ENCODE measurements around the gene GABRB1.

GABRB1 gene

GRCh38 chr4:47406408-47406807 lies 375.0 kb downstream of the GABRB1 start:
- DNase-seq = no peak

GRCh38 chr4:47410271-47410670 lies 378.9 kb downstream of the GABRB1 start:
- no peak for DNase-seq

- DNase-seq = no peak
These were observed 382.2 kb downstream of the GABRB1 start for GRCh38 chr4:47413521-47413920.

- no peak for DNase-seq
These were observed 384.4 kb downstream of the GABRB1 start for GRCh38 chr4:47415719-47416118.

- no peak for DNase-seq
These were observed 386.8 kb downstream of the GABRB1 start for GRCh38 chr4:47418147-47418546.

DNA sequence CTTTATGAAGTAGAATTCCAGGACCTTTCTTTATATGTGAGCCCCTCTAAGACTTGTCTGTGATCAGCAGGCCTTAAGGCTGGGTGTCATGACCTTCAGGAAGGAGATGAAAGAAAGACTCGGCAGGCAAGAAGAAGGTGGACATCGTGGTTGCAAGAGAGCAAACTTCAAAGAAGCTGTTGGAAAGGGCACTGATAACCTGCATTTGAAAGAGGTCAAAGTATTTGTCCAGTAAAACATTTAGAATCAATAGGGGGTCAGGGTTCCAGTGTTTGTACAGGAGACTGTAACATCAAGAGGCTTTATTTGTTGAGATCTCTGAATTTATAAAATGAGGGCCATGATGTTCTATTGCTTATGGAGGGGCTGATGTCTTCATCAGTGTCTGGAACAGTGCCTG lies 387.9 kb downstream of the GABRB1 start:
- DNase-seq = no peak

GRCh38 chr4:47425628-47426027 lies 394.3 kb downstream of the GABRB1 start:
- no peak for DNase-seq

DNA sequence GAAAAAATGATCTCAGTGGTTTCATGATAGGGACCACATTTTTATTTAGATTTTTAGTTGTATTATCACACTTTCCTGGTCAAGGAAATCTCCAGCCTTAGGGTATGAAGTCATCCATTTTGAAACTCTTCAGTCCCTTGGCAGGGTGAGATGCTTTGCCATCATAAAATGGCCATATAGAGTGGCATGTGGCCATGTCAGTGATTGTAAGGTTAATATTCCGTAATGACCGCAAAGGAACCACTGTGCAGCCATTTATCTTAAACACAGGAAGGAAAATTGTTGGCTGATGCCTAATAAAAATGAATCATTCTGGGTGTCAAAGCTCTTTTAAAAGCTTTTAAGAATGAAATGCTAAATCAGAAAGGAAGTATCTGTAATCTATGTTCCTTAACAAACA lies 396.6 kb downstream of the GABRB1 start:
- no peak for DNase-seq

DNA sequence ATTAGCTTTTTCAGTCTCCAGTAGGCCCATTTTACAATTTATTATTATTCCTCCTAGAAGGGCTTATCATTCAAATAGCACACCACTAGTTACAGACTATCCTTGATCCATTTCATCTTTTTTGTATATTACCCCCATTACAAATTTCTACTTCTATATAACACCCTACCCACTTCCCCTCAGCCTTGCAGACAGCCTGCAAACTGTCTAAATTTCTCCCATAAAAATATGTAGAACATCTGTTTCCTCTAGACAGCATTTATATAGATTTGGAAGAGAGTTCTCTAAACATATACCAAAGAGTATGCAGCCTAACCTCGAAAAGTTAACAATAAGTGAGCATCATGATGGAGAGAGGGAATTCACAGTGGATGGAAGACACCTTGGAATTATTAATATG lies 401.4 kb downstream of the GABRB1 start:
- DNase-seq = no peak

DNA sequence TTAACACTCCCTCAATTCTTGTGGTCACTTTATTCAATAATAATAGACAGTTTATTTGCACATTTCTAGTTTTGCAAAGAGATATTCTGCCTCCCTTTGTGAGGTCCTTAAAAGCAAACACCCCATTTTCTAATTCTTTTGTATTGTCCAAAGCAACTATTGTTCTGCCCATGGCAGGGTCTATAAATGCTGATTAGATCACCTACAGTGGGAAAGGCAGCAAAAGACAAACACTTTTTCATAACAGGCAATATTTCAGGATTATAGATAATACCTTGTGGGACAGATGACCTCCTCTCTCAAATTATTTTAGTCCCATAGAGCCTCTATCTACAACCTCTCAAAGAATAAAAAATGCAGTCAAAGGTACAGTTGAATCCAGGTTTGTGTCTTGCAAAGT lies 403.6 kb downstream of the GABRB1 start:
- no peak for DNase-seq

- DNase-seq = no peak
These were observed 411.6 kb downstream of the GABRB1 start for GRCh38 chr4:47442980-47443379.

GRCh38 chr4:47444031-47444430 lies 412.7 kb downstream of the GABRB1 start:
- no peak for DNase-seq

DNA sequence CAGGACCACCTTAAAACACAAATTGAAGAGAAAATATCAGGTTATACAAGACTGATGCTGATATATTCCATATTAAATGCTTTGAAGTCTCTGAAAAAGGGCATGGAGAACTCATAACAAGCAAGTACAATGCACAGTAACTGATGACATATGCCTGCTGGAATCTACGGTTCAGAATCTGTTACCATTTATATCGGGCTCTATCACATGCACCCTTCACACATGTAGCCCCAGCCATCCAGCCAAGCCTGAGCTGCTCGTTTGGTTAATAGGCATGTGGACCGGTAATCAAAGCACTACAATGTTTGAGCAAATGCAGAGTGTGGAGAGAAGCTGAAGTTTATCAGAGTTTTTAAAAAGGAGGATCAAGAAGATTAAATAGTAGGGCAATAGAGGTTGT lies 420.3 kb downstream of the GABRB1 start:
- no peak for DNase-seq

DNA sequence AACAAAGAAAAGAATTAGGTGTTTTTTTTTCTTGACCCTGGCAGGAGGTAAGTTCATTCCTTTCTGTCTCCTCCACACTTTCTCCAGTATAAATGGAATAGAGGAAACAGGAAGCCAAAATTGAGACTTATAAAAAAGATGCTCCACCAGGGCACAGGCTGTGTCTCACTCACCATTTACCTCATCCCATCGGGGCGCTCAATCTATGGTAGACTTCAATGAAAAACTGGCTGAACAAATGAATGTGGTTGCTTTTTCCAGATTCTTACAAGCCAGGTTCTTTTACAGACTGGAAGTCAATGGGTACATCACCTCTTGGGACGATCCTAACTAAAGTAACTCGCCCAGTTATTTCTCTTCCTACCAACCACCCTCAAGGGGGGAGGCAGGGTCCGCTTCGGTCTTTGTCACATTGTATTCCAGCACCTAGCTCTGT lies 431.4 kb downstream of the GABRB1 start:
- DNase-seq = no peak

DNA sequence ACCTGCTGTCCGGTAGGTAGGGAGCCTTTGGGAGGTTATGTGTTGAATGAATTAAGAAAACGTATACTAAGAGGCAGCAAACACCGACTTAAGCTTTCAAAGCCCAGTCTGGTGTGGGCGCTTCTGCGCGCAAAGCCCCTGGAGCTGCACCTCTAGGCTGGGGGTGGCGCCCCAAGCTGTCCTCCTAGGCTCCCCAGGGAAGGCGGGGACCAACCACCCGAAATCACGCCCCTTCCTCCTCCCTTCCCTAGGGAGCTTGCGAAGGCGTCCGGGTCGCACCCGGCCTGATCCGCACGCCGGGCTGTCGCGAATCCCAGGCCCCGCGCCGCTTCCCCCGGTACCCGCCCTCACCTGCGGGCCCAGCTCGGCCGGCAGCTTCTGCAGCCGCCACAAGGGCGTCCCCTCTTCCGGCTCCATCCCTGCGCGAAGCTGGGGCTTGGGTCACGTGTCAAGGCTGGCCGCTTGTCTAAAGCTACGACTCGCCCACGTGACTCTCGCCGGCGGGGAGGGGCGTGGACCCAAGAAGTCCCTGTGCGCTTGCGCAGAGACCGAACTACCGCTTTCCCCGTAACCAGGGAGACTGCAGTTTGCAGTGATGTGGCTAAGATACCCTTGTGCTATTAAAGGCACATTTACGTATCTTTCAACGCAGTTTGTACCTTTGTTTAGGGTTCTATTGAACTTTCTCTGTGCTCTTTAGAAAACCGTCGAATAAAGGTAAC lies 432.0 kb downstream of the GABRB1 start, which contains the start of gene COMMD8:
COMMD8 (minus strand) TSS at position 468 of the 722 bp plus-strand sequence; CDS start at position 417, 51 bp downstream.
- peak; percentile 97 for DNase-seq

DNA sequence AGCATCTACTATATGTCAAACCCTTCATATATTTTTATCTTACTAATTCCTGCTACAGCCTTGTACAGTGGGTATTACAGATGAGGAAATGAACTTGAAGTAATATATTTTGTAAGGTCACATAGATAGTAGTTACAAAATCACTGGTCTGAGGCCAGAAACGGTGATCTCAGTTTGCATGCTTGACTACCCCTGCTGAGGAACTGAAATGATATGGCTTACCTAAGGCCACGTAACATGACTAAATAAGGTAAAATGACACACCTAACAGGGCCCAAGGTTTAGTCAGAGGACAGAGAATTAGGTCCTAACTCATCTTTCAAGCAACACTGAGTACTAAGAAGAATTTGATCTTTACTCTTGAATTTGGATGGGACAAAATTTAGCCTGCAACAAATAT lies 433.6 kb downstream of the GABRB1 start:
- DNase-seq = no peak

DNA sequence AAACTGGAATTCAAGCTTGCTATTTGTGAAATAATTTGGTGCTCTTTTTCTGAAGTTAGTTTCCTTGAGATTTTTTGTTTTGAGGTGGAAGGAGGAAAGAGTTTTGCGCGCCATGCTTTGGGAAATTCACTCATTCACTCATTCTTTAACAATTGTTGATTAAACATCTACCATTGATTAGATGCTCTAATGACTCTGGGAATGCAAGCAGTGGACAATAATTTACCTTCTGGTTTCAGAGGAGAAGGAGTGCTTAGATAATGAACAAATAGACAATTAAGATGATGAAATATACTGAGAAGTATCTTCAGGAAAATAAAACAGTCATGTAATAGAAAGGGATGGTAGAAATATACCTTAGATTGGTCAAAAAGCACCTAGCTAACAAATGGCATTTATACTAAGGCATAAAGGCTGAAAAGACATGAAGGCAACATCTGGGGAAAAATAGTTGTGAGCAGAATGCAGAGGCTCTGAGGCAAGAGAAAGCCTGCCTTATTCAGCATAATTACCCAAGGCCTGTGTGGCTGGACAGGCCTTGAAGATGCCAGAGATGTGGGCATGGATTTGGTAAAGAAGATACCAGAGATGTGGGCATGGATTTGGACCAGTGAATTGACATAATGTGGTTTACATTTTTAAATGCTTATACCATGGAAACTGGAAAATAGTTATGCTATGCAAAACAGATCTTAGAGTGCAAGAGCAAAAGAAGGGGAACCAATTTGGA lies 434.9 kb downstream of the GABRB1 start:
- no peak for DNase-seq

DNA sequence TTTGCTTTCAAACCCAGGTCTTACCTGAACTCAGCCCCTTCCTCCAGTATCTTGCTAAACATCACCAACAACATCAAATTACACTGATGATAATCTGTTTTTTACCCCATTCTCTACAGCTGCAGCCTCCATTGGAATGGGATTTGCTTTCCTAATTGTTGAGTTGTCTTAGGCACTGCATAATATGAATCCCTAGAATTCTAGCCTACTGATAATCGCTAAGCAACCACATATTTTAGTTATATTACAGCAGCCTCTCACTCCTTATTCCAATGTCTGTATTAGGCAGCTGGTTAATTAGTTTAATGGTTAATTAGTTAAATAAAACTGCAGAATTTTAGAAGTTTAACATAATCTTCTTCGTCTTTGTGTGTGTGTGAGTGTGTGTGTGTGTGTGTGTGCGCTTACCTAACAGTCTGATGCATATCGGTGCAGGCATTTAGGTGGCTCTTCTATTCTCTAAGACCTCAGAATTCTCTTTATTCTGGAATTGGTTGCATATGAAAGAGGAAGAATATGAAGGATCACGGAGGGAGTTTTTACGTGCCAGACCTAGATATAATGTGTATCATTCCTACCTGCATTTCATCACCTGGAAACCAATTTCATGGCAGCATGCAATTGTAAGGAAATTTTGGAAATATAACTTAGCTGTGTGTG lies 437.5 kb downstream of the GABRB1 start:
- no peak for DNase-seq

DNA sequence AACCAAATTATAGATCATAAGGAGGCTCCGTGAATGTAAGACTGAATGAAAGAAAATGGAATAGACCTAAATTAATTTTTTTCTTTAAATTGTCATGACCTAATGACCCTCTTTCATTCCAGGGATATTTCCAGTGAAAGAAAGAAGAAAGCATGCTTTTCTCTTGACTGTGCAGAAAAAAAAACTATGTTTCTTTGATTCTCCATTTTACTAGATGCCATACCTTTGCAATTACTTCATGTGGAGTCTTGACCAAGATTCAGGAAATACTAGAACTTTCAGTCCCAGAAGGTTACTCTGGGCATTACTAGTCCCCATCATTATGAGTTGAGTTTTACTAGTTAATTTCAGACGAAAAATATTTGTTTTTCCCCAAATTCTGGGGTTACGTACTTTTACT lies 438.6 kb downstream of the GABRB1 start:
- DNase-seq = no peak

- no peak for DNase-seq
These were observed 439.7 kb downstream of the GABRB1 start for GRCh38 chr4:47471064-47471463.

DNA sequence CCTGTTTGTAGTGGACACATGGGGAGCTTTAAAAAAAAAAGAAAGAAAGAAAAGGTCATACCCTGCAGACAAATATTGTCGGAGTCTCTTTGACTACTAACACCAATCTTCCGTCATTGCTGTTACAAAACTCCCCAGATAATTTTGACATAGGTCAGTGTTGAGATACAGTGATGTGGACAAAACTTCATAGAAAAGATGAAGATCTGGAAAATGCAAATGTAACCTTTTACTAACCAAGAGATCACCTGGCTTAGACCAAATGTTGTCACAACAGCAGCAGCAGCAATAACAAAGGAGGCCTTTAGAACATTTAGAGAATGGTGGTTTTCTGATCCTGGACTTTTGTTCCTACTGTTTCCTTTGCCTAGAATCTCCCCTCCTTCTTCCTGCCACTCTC lies 440.2 kb downstream of the GABRB1 start:
- no peak for DNase-seq

DNA sequence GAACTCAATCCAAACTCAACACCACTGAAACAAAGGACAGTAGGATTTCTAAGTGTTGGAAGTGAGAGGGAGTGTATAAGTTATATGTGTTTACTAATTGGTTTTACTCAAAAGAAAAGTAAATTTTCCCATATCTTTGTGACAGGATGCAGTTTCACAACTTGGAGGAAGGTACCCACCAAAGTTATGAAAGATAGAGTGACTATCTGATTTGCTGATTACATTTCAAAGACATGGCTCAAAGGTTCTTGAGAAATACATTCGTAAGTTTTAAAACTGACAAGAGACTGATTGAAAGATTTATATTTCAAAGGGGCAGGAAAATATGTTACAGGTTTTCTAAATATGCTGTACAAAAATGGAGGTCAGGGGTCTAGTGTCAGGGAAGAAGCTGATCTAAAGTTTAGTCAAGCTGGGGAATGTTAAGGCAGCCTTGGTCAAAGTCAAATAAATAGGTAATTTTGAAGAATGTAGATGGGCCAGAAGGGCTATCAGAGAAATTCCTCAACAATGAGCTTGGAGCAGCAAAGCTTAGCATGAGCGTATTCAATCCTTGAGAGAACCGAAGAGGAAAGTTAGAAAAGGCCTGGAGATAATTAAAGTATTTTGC lies 441.9 kb downstream of the GABRB1 start:
- no peak for DNase-seq

DNA sequence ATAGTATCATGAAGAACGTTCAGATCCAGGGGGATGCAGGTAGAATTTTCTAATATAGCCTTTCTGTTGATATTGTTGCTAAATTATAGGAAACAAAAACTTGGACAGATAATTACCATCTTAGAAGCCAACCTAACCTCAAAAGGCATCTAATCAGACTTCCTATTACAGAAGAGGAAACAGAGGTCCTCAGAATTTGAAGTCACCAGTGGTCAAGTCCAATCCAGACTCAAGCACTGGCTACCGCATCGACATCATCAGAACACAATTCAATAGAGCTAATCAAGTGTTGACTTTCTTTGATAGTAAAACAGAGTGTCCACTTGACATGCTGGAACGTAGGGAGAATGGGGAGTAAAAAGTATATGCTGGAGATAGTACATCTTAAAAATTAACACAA lies 443.4 kb downstream of the GABRB1 start:
- no peak for DNase-seq

Data from right hindlimb (tissue), 1 donor.